ENCODE results near the gene FRMD4A. TPM values are rescaled to one million over a fixed set of nuclear protein-coding genes. Genes with fewer than 3 reads are reported as not detected.

FRMD4A gene
- total and polyA plus RNA-seq, 2 of the 4 experiments (the other 2 are of a cell fraction), result 30.3 to 68.8 TPM

DNA sequence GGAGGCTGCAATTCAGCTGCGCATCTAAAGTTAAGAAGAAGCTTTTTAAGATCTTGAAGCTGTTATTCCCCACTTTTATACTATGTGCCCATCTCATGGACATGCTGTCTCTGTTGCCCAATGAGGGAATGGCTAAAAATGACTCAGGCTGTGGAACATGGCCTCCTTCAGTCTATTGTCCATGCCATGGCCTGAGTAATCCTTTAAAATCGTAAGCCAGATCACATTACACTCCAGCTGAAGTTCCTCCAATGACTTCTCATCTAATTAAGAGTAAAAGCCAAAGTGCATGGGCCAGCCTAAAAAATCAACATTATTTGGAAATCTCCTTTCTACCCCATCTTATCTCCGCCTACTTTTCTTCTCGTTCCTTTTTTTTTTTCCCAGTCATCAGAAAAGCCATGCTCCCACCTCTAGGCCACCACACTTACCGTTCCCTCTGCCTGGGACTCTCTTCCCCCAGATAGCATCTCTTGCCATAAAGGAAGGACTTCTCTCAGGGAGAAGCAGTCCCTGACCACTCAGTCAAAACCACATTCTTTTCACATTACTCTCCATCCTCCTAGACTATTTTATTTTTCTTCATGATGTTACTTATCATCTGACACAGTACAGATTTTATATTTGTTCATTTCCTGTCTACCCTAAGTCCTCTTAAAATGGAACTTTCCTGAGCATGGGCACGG is 406.5 kb downstream of the FRMD4A start (continued):
- TF ChIP-seq, protein P1, sequence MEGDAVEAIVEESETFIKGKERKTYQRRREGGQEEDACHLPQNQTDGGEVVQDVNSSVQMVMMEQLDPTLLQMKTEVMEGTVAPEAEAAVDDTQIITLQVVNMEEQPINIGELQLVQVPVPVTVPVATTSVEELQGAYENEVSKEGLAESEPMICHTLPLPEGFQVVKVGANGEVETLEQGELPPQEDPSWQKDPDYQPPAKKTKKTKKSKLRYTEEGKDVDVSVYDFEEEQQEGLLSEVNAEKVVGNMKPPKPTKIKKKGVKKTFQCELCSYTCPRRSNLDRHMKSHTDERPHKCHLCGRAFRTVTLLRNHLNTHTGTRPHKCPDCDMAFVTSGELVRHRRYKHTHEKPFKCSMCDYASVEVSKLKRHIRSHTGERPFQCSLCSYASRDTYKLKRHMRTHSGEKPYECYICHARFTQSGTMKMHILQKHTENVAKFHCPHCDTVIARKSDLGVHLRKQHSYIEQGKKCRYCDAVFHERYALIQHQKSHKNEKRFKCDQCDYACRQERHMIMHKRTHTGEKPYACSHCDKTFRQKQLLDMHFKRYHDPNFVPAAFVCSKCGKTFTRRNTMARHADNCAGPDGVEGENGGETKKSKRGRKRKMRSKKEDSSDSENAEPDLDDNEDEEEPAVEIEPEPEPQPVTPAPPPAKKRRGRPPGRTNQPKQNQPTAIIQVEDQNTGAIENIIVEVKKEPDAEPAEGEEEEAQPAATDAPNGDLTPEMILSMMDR (conservative IDR thresholded peaks at IDR 0.05; ENCODE audit: low read depth, low read length), result no peak
- TF ChIP-seq BHLHE40 (IDR thresholded peaks at IDR 0.05; ENCODE audit: low read depth, low read length) (no peak), SMC3 (IDR thresholded peaks at IDR 0.05; ENCODE audit: low read depth, low read length) (no peak), MAZ (IDR thresholded peaks at IDR 0.05; ENCODE audit: borderline replicate concordance, low read depth, low read length) (no peak), FOS (IDR thresholded peaks at IDR 0.05; ENCODE audit: low read depth, low read length) (peak; percentile 52), RCOR1 (IDR thresholded peaks at IDR 0.05; ENCODE audit: insufficient replicate concordance, low read length) (peak; percentile 61)

Measured in IMR-90 (cell line).